ENCODE data around the gene KCNQ1.

KCNQ1 gene

GRCh38 chr11:2674658-2675131 is 229.9 kb downstream of the KCNQ1 start:
- DNase-seq: no peak

- DNase-seq: no peak
These were observed 230.7 kb downstream of the KCNQ1 start for GRCh38 chr11:2675540-2675939.

GRCh38 chr11:2677127-2677526 is 232.3 kb downstream of the KCNQ1 start:
- DNase-seq: no peak

- no peak for DNase-seq
These were observed 233.6 kb downstream of the KCNQ1 start for GRCh38 chr11:2678396-2678795.

- DNase-seq: no peak
These were observed 234.3 kb downstream of the KCNQ1 start for GRCh38 chr11:2679011-2679676.

- no peak for DNase-seq
These were observed 236.8 kb downstream of the KCNQ1 start for GRCh38 chr11:2681408-2682145.

GRCh38 chr11:2683806-2684205 is 239.0 kb downstream of the KCNQ1 start:
- DNase-seq: no peak

GRCh38 chr11:2684581-2684980 is 239.8 kb downstream of the KCNQ1 start:
- no peak for DNase-seq

GRCh38 chr11:2685051-2685450 is 240.2 kb downstream of the KCNQ1 start:
- DNase-seq: no peak

- DNase-seq: no peak
These were observed 241.0 kb downstream of the KCNQ1 start for GRCh38 chr11:2685566-2686359.

- DNase-seq: no peak
These were observed 241.8 kb downstream of the KCNQ1 start for GRCh38 chr11:2686360-2687222.

GRCh38 chr11:2687223-2687530 is 242.4 kb downstream of the KCNQ1 start:
- DNase-seq: no peak

GRCh38 chr11:2687782-2688191 is 243.0 kb downstream of the KCNQ1 start:
- DNase-seq: no peak

GRCh38 chr11:2688381-2689231 is 243.8 kb downstream of the KCNQ1 start:
- DNase-seq: no peak

GRCh38 chr11:2689651-2690575 is 245.1 kb downstream of the KCNQ1 start:
- DNase-seq: no peak

- no peak for DNase-seq
These were observed 246.0 kb downstream of the KCNQ1 start for GRCh38 chr11:2690596-2691354.

GRCh38 chr11:2691355-2691761 is 246.6 kb downstream of the KCNQ1 start:
- DNase-seq: no peak

- no peak for DNase-seq
These were observed 247.4 kb downstream of the KCNQ1 start for GRCh38 chr11:2691991-2692875.
